Brain microvascular endothelial cell (primary cell): ENCODE measurements around the gene BRMS1L.

Source experiments
- DNase-seq: peaks from one replicate; pipeline ENCODE4 v3.0.0-alpha.2; 2020
- H3K27ac ChIP-seq: fragments of 250-450 bp; sonication (Bioruptor Pico); 2 replicates; pipeline ENCODE4 v1.5.1; 2020; ENCODE audit warnings: mild to moderate bottlenecking, moderate library complexity
- H3K27me3 ChIP-seq: fragments of 250-450 bp; sonication (Bioruptor Pico); replicated peaks from 2 replicates; pipeline ENCODE4 v1.5.1; 2020; ENCODE audit warnings: mild to moderate bottlenecking
- H3K36me3 ChIP-seq: fragments of 250-450 bp; sonication (Bioruptor Pico); replicated peaks from 2 replicates; pipeline ENCODE4 v1.5.1; 2020; ENCODE audit warnings: mild to moderate bottlenecking
- H3K4me3 ChIP-seq: 2 replicates; pipeline ENCODE4 v1.5.1; 2011; ENCODE audit warnings: low read depth, mild to moderate bottlenecking, control low read depth, low read length, moderate library complexity
- in situ Hi-C: cut with HindIII; loops from 2 replicates; pipeline ENCODE4 v1.10.0; 2017; ENCODE audit warnings: low sequenced_read_pairs, low pct_ligation_motif_present
- TF ChIP-seq, protein P1 (sequence below): IDR thresholded peaks from 2 replicates; pipeline ENCODE4 v1.5.1; 2011; ENCODE audit warnings: low read depth, mild to moderate bottlenecking, moderate library complexity, low read length, control low read depth, inconsistent platforms; ENCODE audit errors: missing control alignments

BRMS1L gene

GRCh38 chr14:35855876-35856481 lies 29.8 kb downstream of the BRMS1L start:
- Histone ChIP-seq H3K27ac (no peak overlapping the region), H3K4me3 (no peak overlapping the region), H3K36me3 (no peaks in the 10 kb centered on the region), H3K27me3 (no peaks in the 10 kb centered on the region)
- TF ChIP-seq, protein P1, sequence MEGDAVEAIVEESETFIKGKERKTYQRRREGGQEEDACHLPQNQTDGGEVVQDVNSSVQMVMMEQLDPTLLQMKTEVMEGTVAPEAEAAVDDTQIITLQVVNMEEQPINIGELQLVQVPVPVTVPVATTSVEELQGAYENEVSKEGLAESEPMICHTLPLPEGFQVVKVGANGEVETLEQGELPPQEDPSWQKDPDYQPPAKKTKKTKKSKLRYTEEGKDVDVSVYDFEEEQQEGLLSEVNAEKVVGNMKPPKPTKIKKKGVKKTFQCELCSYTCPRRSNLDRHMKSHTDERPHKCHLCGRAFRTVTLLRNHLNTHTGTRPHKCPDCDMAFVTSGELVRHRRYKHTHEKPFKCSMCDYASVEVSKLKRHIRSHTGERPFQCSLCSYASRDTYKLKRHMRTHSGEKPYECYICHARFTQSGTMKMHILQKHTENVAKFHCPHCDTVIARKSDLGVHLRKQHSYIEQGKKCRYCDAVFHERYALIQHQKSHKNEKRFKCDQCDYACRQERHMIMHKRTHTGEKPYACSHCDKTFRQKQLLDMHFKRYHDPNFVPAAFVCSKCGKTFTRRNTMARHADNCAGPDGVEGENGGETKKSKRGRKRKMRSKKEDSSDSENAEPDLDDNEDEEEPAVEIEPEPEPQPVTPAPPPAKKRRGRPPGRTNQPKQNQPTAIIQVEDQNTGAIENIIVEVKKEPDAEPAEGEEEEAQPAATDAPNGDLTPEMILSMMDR = no peak
- no peak for DNase-seq
- in situ Hi-C loops = no loop called here

GRCh38 chr14:35858521-35859209 lies 32.5 kb downstream of the BRMS1L start:
- Histone ChIP-seq H3K4me3 (no peak overlapping the region), H3K27me3 (no peaks in the 10 kb centered on the region), H3K27ac (no peak overlapping the region), H3K36me3 (no peaks in the 10 kb centered on the region)
- in situ Hi-C loops = no loop called here
- DNase-seq = peak; percentile 56
- TF ChIP-seq, protein P1 = no peak

DNA sequence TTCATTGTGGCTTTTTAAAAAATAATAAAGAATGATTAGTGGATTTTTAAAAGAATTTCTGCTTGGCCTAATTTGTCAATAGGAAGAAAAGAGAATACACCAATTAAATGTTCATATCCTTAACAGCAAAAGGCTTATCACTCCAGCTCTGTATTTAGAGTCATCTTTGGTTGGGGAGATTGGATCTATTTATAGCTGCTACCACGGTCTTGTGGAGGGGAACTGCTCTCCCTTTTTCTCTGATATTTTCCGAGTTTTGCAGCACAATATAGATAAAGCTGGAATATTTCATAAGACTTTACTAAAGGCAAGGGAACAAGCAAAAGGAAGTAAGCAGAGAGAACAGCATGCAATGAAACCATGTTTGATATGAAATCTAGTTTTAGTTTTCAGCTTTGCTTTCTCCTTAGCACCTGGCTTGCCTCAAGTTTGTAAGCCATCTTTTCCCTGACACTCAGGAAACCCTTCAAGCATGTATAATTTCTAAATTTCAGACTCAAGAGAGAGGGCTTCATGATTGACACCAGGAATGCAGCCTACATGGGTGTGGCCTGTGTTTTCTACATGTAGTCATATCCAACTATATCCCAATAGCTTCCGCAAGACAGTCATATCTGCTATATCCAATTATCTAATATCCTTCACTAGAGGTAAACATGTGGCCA lies 35.2 kb downstream of the BRMS1L start:
- DNase-seq = no peak
- in situ Hi-C loops = no loop called here
- Histone ChIP-seq H3K27ac (no peak overlapping the region), H3K27me3 (no peaks in the 10 kb centered on the region), H3K4me3 (no peak overlapping the region), H3K36me3 (no peaks in the 10 kb centered on the region)
- TF ChIP-seq, protein P1 = no peak

DNA sequence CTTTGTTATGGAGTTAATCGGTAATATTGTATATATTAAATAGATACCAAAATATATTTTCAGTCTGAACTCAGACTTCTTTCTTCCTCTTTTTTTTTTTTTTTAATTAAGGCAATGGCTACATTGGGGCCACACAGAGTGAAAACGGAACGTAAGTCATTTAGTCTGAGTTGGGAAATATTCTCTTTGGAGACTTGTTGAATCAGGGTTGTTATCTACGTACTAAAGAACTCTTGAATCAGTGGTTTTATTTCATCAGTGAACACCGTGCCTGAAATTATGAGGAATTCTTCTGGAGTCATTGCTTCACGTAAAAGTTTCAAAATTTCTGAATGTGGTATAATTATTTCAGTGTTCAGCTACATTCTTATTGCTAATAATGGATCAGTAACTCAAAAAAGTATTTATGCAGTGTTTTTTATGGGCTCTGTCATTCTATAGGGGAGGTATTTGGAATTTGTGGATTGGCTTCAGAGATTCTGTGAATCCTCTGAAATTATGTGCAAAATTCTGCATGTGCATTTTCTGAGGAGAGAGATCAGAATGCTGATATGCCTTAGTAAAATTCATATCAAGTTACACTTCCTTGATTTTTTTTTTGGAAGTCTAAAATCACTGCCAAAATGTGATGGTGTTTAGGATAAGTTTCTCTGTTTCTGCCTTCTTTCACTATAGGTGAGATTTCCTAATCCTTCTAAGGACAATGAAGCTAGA lies 39.6 kb downstream of the BRMS1L start:
- in situ Hi-C loops = no loop called here
- no peak for DNase-seq
- Histone ChIP-seq H3K27me3 (no peaks in the 10 kb centered on the region), H3K4me3 (no peak overlapping the region), H3K36me3 (no peaks in the 10 kb centered on the region), H3K27ac (no peak overlapping the region)
- TF ChIP-seq, protein P1 = no peak

DNA sequence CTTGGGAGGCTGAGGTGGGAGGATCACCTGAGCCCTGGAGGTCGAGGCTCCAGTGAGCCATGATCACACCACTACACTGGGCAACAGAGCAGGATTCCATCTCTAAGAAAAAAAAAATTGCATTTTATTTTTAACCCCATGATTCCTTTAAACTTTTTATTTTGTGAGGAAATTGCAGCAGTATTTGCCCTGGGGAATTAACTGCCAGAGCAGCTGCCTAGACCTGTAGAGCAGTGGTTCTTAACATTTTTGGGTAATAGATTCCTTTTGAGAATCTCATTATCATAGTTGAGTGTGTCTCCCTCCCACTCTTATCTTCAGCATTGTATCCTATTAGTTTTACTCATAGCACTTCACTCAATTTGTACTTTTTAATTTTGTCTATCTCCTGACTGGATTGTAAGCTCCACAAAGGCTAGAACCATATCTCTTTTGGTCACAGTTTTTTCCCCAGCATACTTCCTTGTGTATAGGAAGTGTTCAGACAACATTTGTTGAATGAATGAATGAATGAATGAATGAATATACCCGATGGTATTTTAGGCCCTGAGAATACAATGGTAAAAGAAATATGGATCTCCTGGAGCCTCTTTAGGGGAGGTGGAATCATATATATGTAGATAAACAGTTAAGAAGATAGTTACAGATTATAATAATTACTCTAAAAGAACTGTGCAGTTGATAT lies 40.6 kb downstream of the BRMS1L start:
- no peak overlapping the region for H3K4me3 ChIP-seq
- H3K27me3 ChIP-seq = no peaks in the 10 kb centered on the region
- in situ Hi-C loops = no loop called here
- DNase-seq = no peak
- H3K27ac ChIP-seq = no peak overlapping the region
- no peaks in the 10 kb centered on the region for H3K36me3 ChIP-seq
- TF ChIP-seq, protein P1 = no peak
